ENCODE measurements around the gene ST3GAL5.

DNA sequence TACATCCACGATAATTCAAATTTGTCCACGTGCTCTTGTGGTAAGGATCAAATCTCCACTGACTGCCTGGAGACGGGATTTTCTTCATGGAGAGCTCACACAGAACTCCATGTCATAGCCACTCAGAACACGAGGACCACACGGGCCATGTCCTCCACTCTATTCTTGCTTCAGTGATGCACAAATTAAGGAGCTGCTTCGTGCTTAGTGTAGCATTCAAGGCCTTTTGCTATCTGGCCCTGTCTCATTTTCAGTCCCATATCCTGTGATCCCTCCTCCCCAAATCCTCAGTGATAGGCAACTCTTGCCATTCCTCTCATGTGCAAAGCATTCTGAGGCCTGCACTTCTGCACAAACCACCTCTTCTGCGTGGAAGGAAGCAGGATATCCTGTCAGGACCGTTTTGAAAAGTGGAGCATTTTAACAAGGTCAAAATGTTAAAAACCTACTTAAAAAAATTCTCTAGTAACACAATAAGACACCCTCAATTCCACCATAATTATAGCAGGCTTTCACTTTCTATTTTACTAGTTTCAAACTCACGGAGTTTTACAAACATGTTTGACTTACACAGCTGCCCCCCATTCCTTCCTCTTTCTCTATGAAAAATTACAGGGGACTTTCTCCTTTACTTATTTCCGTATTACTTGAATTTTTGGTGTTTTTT lies 35.2 kb downstream of the ST3GAL5 start:
- TF ChIP-seq, protein P1, sequence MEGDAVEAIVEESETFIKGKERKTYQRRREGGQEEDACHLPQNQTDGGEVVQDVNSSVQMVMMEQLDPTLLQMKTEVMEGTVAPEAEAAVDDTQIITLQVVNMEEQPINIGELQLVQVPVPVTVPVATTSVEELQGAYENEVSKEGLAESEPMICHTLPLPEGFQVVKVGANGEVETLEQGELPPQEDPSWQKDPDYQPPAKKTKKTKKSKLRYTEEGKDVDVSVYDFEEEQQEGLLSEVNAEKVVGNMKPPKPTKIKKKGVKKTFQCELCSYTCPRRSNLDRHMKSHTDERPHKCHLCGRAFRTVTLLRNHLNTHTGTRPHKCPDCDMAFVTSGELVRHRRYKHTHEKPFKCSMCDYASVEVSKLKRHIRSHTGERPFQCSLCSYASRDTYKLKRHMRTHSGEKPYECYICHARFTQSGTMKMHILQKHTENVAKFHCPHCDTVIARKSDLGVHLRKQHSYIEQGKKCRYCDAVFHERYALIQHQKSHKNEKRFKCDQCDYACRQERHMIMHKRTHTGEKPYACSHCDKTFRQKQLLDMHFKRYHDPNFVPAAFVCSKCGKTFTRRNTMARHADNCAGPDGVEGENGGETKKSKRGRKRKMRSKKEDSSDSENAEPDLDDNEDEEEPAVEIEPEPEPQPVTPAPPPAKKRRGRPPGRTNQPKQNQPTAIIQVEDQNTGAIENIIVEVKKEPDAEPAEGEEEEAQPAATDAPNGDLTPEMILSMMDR (IDR thresholded peaks at IDR 0.05), result no peak
- TF ChIP-seq EZH2 (IDR thresholded peaks at IDR 0.05; ENCODE audit: borderline replicate concordance, insufficient read depth, low read depth, low read length, poor library complexity, severe bottlenecking), result no peak

All from B cell (primary cell).